ENCODE measurements around the gene SRM.
"Not testable (repeated sequence)": the region's sequence is repeated elsewhere in the genome, so short reads cannot be mapped to it uniquely, and the experiment has no call there.

SRM gene

GRCh38 chr1:11044086-11044848, 15.6 kb downstream of the SRM start:
- FAIRE-seq, result no peak

- no peak for FAIRE-seq
Measured at GRCh38 chr1:11042995-11043874, 16.6 kb downstream of the SRM start.

- FAIRE-seq, result no peak
Measured at GRCh38 chr1:11042065-11042464, 17.8 kb downstream of the SRM start.

GRCh38 chr1:11041048-11041447, 18.8 kb downstream of the SRM start:
- no peak for FAIRE-seq

GRCh38 chr1:11040105-11040429, 19.8 kb downstream of the SRM start:
- FAIRE-seq, result not testable (repeated sequence)

- no peak for FAIRE-seq
Measured at GRCh38 chr1:11039351-11040104, 20.3 kb downstream of the SRM start.

GRCh38 chr1:11037740-11038182, 22.1 kb downstream of the SRM start:
- no peak for FAIRE-seq

- peak; percentile 62 for FAIRE-seq
Measured at GRCh38 chr1:11037019-11037739, 22.6 kb downstream of the SRM start.

- no peak for FAIRE-seq
Measured at GRCh38 chr1:11031624-11032262, 28.1 kb downstream of the SRM start.

GRCh38 chr1:11030865-11031264, 29.0 kb downstream of the SRM start:
- no peak for FAIRE-seq

GRCh38 chr1:11028018-11028417, 31.8 kb downstream of the SRM start:
- FAIRE-seq, result no peak

GRCh38 chr1:11027316-11027715, 32.5 kb downstream of the SRM start:
- FAIRE-seq, result no peak

GRCh38 chr1:11026903-11027302, 32.9 kb downstream of the SRM start:
- FAIRE-seq, result no peak

- FAIRE-seq, result no peak
Measured at GRCh38 chr1:11026052-11026451, 33.8 kb downstream of the SRM start.

- FAIRE-seq, result no peak
Measured at GRCh38 chr1:11025618-11026017, 34.2 kb downstream of the SRM start.

GRCh38 chr1:11024874-11025203, 35.0 kb downstream of the SRM start:
- no peak for FAIRE-seq

- FAIRE-seq, result no peak
Measured at GRCh38 chr1:11024154-11024873, 35.5 kb downstream of the SRM start.

GRCh38 chr1:11023201-11023600, 36.6 kb downstream of the SRM start:
- FAIRE-seq, result no peak

- no peak for FAIRE-seq
Measured at GRCh38 chr1:11019971-11020370, 39.8 kb downstream of the SRM start.

- FAIRE-seq, result not testable (repeated sequence)
Measured at GRCh38 chr1:11019358-11019757, 40.5 kb downstream of the SRM start.

- no peak for FAIRE-seq
Measured at GRCh38 chr1:11013160-11013531, 46.7 kb downstream of the SRM start.

Data from colon (tissue), 2 donors.